Dendritic cell treated with granulocyte-macrophage colony-stimulating factor and Interleukin-4, amounts not matched to agents 40 ng/mL and 50 ng/mL, for 4 days (primary cell): ENCODE results near the gene NF1.

Source experiments
- H3K27ac Mint-ChIP-seq: one replicate; pipeline ENCODE4 v1.8.0; 2022; ENCODE audit warnings: mild to moderate bottlenecking, mixed read lengths
- H3K27me3 Mint-ChIP-seq: one replicate; pipeline ENCODE4 v1.8.0; 2022; ENCODE audit warnings: mild to moderate bottlenecking, mixed read lengths
- H3K36me3 Mint-ChIP-seq: one replicate; pipeline ENCODE4 v1.8.0; 2022; ENCODE audit warnings: low read depth, mixed read lengths
- H3K4me1 Mint-ChIP-seq: one replicate; pipeline ENCODE4 v1.8.0; 2022; ENCODE audit warnings: low read depth, mixed read lengths
- H3K4me3 Mint-ChIP-seq: one replicate; pipeline ENCODE4 v1.8.0; 2022; ENCODE audit warnings: mild to moderate bottlenecking, moderate library complexity, mixed read lengths
- H3K9me3 Mint-ChIP-seq: one replicate; pipeline ENCODE4 v1.8.0; 2022; ENCODE audit warnings: mixed read lengths
- intact Hi-C: fragments of 100-400 bp; cut with micrococcal nuclease; formaldehyde crosslinking; loops from one replicate; pipeline ENCODE4 v1.15.0; 2022

NF1 gene

DNA sequence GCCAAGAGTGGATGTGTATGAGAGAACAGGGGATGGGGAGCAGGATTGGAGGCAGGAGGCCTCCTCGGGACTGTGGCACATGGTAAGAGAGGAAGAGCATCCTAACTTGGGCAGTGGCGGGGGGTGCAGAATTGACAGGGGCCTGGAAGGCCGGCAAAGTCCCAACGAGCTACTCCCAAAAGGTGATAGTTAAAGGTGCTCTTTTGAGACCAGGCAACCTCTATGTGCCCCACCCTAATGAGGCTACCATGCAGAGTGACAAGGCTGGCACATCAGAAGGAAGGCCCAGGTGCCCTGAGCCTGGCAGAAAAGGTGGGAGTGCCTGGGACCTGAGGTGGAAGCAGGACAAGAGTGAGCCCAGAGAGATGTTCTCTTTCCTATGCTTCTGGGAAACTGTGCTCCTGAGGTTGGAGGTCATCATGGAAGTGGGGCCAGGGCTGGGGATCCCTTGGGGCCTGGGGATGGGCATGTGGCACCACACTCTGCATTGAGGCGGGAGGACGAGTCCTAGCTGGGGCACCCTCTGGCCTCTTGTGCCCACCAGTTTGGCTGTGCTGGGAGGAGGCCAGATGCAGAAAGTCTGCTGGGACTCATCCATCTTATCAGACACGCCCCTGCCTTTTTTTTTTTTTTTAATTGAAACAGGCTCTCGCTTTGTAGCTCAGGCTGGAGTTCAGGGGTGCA is 302.6 kb downstream of the NF1 start:
- no peak overlapping the region for H3K27ac Mint-ChIP-seq
- no peak overlapping the region for H3K4me3 Mint-ChIP-seq
- no peaks in the 10 kb centered on the region for H3K9me3 Mint-ChIP-seq
- no peaks in the 10 kb centered on the region for H3K36me3 Mint-ChIP-seq
- intact Hi-C loops, result no loop called here
- H3K27me3 Mint-ChIP-seq, result peaks cover 50% of the 10 kb centered on the region
- H3K4me1 Mint-ChIP-seq, result peaks cover 5% of the 10 kb centered on the region

GRCh38 chr17:31398381-31399311 is 303.9 kb downstream of the NF1 start:
- H3K4me3 Mint-ChIP-seq, result no peak overlapping the region
- no peaks in the 10 kb centered on the region for H3K4me1 Mint-ChIP-seq
- peaks cover 38% of the 10 kb centered on the region for H3K27me3 Mint-ChIP-seq

GRCh38 chr17:31400481-31400950 is 305.7 kb downstream of the NF1 start:
- Mint-ChIP-seq H3K4me1 (peaks cover 8% of the 10 kb centered on the region), H3K4me3 (no peak overlapping the region), H3K36me3 (no peaks in the 10 kb centered on the region), H3K27ac (no peak overlapping the region), H3K27me3 (peaks cover 28% of the 10 kb centered on the region), H3K9me3 (no peaks in the 10 kb centered on the region)
- intact Hi-C loops, result no loop called here

More at GRCh38 chr17:31398381-31399311, 303.9 kb downstream of the NF1 start:
- Mint-ChIP-seq H3K9me3 (no peaks in the 10 kb centered on the region), H3K27ac (no peak overlapping the region), H3K36me3 (no peaks in the 10 kb centered on the region)
- intact Hi-C loops, result no loop called here

- Mint-ChIP-seq H3K27me3 (peaks cover 24% of the 10 kb centered on the region), H3K9me3 (no peaks in the 10 kb centered on the region), H3K4me3 (no peak overlapping the region), H3K36me3 (no peaks in the 10 kb centered on the region), H3K4me1 (peaks cover 8% of the 10 kb centered on the region), H3K27ac (no peak overlapping the region)
- intact Hi-C loops, result no loop called here
These were observed 306.9 kb downstream of the NF1 start for GRCh38 chr17:31401456-31402254.

- intact Hi-C loops, result no loop called here
- Mint-ChIP-seq H3K27ac (no peak overlapping the region), H3K4me1 (peaks cover 8% of the 10 kb centered on the region), H3K4me3 (no peak overlapping the region), H3K9me3 (no peaks in the 10 kb centered on the region), H3K27me3 (peaks cover 24% of the 10 kb centered on the region), H3K36me3 (no peaks in the 10 kb centered on the region)
These were observed 309.5 kb downstream of the NF1 start for GRCh38 chr17:31404028-31404949.

GRCh38 chr17:31405890-31406371 is 311.2 kb downstream of the NF1 start:
- Mint-ChIP-seq H3K27ac (no peak overlapping the region), H3K27me3 (peaks cover 15% of the 10 kb centered on the region), H3K4me3 (no peak overlapping the region), H3K4me1 (peaks cover 8% of the 10 kb centered on the region), H3K36me3 (no peaks in the 10 kb centered on the region), H3K9me3 (no peaks in the 10 kb centered on the region)
- intact Hi-C loops, result no loop called here

DNA sequence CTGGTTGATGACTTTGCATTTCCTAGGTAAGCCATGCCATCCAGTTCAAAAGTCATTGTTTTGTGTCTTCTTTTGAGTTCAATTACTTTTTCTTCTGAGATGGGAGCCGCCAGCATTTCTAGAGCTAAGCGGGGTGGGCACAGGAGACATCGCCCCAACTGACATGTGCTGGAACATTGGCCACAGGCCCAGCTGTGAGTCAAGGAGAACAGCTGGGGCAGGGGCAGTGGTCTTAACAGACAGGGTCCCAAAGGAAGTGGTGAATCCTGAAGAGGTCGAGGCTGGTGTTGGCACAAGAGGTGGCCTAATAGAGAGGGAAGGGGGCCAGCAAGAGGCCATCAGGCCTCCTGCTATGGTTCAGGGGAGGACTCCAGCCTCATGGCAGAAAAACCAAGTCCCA is 313.8 kb downstream of the NF1 start:
- Mint-ChIP-seq H3K36me3 (no peaks in the 10 kb centered on the region), H3K4me1 (peaks cover 8% of the 10 kb centered on the region), H3K27me3 (peaks cover 14% of the 10 kb centered on the region), H3K9me3 (no peaks in the 10 kb centered on the region), H3K27ac (no peak overlapping the region), H3K4me3 (no peak overlapping the region)
- intact Hi-C loops, result no loop called here

DNA sequence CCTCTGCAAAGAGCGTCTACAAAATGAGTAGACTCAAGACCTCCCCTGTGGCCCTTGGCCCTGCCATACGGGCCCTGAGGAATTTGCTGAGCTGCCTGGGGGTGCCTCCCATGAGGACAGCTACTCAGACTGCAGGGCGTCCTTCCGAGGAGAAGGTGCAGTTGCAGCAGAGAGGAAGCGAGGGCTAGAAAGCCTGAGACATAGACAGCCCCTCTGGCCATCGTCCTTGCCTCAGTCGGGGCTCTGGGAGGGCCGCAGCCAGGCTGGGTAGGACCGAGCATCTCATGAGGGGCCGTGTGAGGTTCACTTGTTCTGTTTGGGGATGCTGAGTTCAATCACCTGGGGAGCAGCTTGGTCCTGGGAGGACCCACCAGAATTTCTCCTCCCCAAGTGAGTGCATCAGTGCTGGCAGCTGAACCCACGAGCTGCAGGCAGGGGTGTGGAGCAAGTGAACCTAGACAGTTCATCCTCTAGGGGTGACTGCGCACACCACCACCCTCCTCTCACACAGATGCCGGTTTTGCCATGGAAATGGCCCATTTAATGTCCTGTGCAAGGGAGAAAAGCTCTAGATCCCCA is 317.0 kb downstream of the NF1 start:
- intact Hi-C loops, result no loop called here
- H3K4me1 Mint-ChIP-seq, result peaks cover 23% of the 10 kb centered on the region
- no peaks in the 10 kb centered on the region for H3K36me3 Mint-ChIP-seq
- no peak overlapping the region for H3K4me3 Mint-ChIP-seq
- peaks cover 18% of the 10 kb centered on the region for H3K27me3 Mint-ChIP-seq
- no peak overlapping the region for H3K27ac Mint-ChIP-seq
- no peaks in the 10 kb centered on the region for H3K9me3 Mint-ChIP-seq

GRCh38 chr17:31412511-31412910 is 317.7 kb downstream of the NF1 start:
- H3K4me3 Mint-ChIP-seq, result no peak overlapping the region
- intact Hi-C loops, result no loop called here
- H3K27ac Mint-ChIP-seq, result no peak overlapping the region
- no peaks in the 10 kb centered on the region for H3K9me3 Mint-ChIP-seq
- peaks cover 20% of the 10 kb centered on the region for H3K27me3 Mint-ChIP-seq
- H3K4me1 Mint-ChIP-seq, result peaks cover 23% of the 10 kb centered on the region
- H3K36me3 Mint-ChIP-seq, result no peaks in the 10 kb centered on the region

DNA sequence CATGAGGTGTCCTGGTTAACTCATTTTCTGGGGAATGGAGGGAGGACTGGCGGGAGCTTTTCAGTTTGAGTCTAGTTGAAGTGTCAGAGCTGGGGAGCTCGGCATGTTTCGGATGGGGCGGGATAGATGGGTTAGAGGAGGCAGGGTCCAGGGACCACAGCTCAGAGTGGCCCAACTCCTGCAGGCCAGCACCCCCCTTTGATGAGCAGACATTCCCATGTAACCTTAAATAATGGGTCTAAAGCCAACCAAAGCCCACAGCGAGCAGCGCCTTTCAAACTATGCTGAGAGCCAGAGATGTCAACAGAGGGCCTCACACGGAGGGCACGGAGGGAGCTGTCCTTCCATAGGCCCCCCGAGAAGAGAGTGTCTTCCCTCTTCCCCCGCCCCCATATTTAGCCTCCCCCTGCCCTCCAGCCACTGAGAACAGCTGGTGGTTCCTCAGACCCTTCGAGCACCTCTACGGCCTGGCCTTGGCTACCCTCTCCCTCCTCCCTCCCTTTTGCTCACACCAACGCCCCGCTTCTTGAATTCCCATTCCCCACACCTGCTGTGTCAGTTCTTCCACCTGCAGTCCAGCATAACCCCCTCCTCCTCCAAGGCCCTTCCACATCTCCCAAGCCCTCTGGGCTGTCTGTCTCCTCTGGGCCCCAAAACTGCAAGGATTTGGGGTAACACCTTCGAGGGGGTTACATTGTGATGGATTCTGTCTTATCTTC is 318.5 kb downstream of the NF1 start:
- Mint-ChIP-seq H3K36me3 (no peaks in the 10 kb centered on the region), H3K4me3 (no peak overlapping the region), H3K27me3 (peaks cover 19% of the 10 kb centered on the region), H3K27ac (no peak overlapping the region), H3K9me3 (no peaks in the 10 kb centered on the region), H3K4me1 (peaks cover 23% of the 10 kb centered on the region)
- intact Hi-C loops, result no loop called here

- no peaks in the 10 kb centered on the region for H3K36me3 Mint-ChIP-seq
- peaks cover 29% of the 10 kb centered on the region for H3K4me1 Mint-ChIP-seq
- intact Hi-C loops, result no loop called here
- H3K27ac Mint-ChIP-seq, result no peak overlapping the region
- H3K4me3 Mint-ChIP-seq, result no peak overlapping the region
- H3K27me3 Mint-ChIP-seq, result peaks cover 14% of the 10 kb centered on the region
- no peaks in the 10 kb centered on the region for H3K9me3 Mint-ChIP-seq
These were observed 319.2 kb downstream of the NF1 start for GRCh38 chr17:31413874-31414549.

DNA sequence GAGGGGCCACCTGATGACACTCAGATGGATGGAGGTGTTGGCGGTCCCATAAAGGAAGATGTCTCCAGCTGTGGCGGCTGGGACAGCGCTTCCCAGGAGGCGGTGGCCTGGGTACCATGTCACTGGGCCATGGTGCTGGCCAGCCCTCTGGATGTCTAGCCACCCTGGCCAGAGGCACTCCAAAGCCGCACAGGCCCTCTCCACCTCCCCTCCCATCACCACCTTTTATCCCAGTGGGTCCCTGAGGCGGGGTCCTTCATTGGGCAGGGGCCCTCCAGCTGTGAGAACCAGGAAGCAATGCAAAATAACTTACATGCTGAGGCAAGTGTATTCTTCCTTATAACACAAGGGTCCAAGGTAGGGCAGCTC is 319.8 kb downstream of the NF1 start:
- Mint-ChIP-seq H3K27ac (no peak overlapping the region), H3K4me1 (peaks cover 34% of the 10 kb centered on the region), H3K27me3 (peaks cover 11% of the 10 kb centered on the region), H3K4me3 (no peak overlapping the region), H3K9me3 (no peaks in the 10 kb centered on the region), H3K36me3 (no peaks in the 10 kb centered on the region)
- intact Hi-C loops, result no loop called here
